HepG2 (cell line): ENCODE data around the gene WTAP. TPM values are rescaled to one million over a fixed set of nuclear protein-coding genes. Genes with fewer than 3 reads are reported as not detected.

Source experiments
- CEBPB ChIP-seq: IDR thresholded peaks from 2 replicates; pipeline ENCODE4 v1.6.1; 2011; ENCODE audit warnings: low read depth, low read length, improper control_type of control experiment, borderline replicate concordance
- CENPX ChIP-seq: sonication (generic); formaldehyde crosslinking; IDR thresholded peaks from 2 replicates; pipeline ENCODE4 v1.9.0; 2021; ENCODE audit warnings: mild to moderate bottlenecking, missing genetic modification reagents, moderate library complexity
- DMTF1 ChIP-seq: sonication (generic); formaldehyde crosslinking; IDR thresholded peaks from 2 replicates; pipeline ENCODE4 v1.4.0; 2020; ENCODE audit warnings: mild to moderate bottlenecking, missing genetic modification reagents
- FLYWCH1 ChIP-seq: sonication (generic); formaldehyde crosslinking; IDR thresholded peaks from 2 replicates; pipeline ENCODE4 v1.8.1; 2023; ENCODE audit warnings: mild to moderate bottlenecking, missing genetic modification reagents
- FOXA3 ChIP-seq: IDR thresholded peaks from 2 replicates; pipeline ENCODE4 v1.6.1; 2016; ENCODE audit warnings: missing genetic modification reagents, missing compliant biosample characterization
- FOXK1 ChIP-seq: sonication (generic); formaldehyde crosslinking; IDR thresholded peaks from 2 replicates; pipeline ENCODE4 v1.4.0; 2020; ENCODE audit warnings: low read depth, missing genetic modification reagents, borderline replicate concordance
- GRHL1 ChIP-seq: sonication (generic); formaldehyde crosslinking; conservative IDR thresholded peaks from 2 replicates; pipeline ENCODE4 v1.8.0; 2022; ENCODE audit warnings: missing genetic modification reagents
- HBP1 ChIP-seq: IDR thresholded peaks from 2 replicates; pipeline ENCODE4 v1.6.1; 2016; ENCODE audit warnings: low read depth, control low read depth
- HDAC2 ChIP-seq: sonication (generic); formaldehyde crosslinking; IDR thresholded peaks from 2 replicates; pipeline ENCODE4 v1.4.0; 2020; ENCODE audit warnings: missing genetic modification reagents
- HNRNPUL1 ChIP-seq: fragments of 200-400 bp; formaldehyde crosslinking; IDR thresholded peaks from 2 replicates; pipeline ENCODE4 v1.6.1; 2017; ENCODE audit warnings: low read depth, mild to moderate bottlenecking, low read length, moderate library complexity
- HOXA5 ChIP-seq: sonication (generic); formaldehyde crosslinking; IDR thresholded peaks from 2 replicates; pipeline ENCODE4 v1.4.0; 2020; ENCODE audit warnings: missing genetic modification reagents
- JDP2 ChIP-seq: sonication (generic); formaldehyde crosslinking; IDR thresholded peaks from 2 replicates; pipeline ENCODE4 v1.8.1; 2022; ENCODE audit warnings: missing genetic modification reagents, borderline replicate concordance
- KLF12 ChIP-seq: sonication (generic); formaldehyde crosslinking; IDR thresholded peaks from 2 replicates; pipeline ENCODE4 v1.4.0; 2020; ENCODE audit warnings: missing genetic modification reagents, borderline replicate concordance
- KMT2A ChIP-seq: sonication (generic); formaldehyde crosslinking; IDR thresholded peaks from 2 replicates; pipeline ENCODE4 v1.4.0; 2020; ENCODE audit warnings: missing genetic modification reagents
- PAWR ChIP-seq: sonication (generic); formaldehyde crosslinking; IDR thresholded peaks from 2 replicates; pipeline ENCODE4 v1.4.0; 2020; ENCODE audit warnings: missing genetic modification reagents, mild to moderate bottlenecking, borderline replicate concordance
- PCBP1 ChIP-seq: fragments of 200-400 bp; formaldehyde crosslinking; IDR thresholded peaks from 2 replicates; pipeline ENCODE4 v1.6.1; 2017; ENCODE audit warnings: mild to moderate bottlenecking, low read depth, low read length, borderline replicate concordance
- POLR2G ChIP-seq: fragments of 200-400 bp; formaldehyde crosslinking; IDR thresholded peaks from 2 replicates; pipeline ENCODE4 v1.6.1; 2018; ENCODE audit warnings: mild to moderate bottlenecking, low read depth, low read length, moderate library complexity
- SPEN ChIP-seq: sonication (generic); formaldehyde crosslinking; IDR thresholded peaks from 2 replicates; pipeline ENCODE4 v1.5.1; 2020; ENCODE audit warnings: low read depth, mild to moderate bottlenecking, missing genetic modification reagents
- TBX3 ChIP-seq: fragments of 450-650 bp; IDR thresholded peaks from 2 replicates; pipeline ENCODE4 v1.6.1; 2017; ENCODE audit warnings: antibody characterized with exemption, mild to moderate bottlenecking, inconsistent platforms, borderline replicate concordance
- U2AF2 ChIP-seq: fragments of 200-400 bp; formaldehyde crosslinking; IDR thresholded peaks from 2 replicates; pipeline ENCODE4 v1.6.1; 2017; ENCODE audit warnings: low read depth, mild to moderate bottlenecking, low read length
- ZNF207 ChIP-seq: fragments of 450-650 bp; IDR thresholded peaks from 2 replicates; pipeline ENCODE4 v1.6.1; 2016; ENCODE audit warnings: antibody characterized with exemption, borderline replicate concordance
- ZNF30 ChIP-seq: sonication (generic); formaldehyde crosslinking; IDR thresholded peaks from 2 replicates; pipeline ENCODE4 v1.5.0; 2020; ENCODE audit warnings: mild to moderate bottlenecking, missing genetic modification reagents
- ZNF720 ChIP-seq: sonication (generic); formaldehyde crosslinking; IDR thresholded peaks from 2 replicates; pipeline ENCODE4 v1.4.0; 2020; ENCODE audit warnings: missing genetic modification reagents
- ZNF780A ChIP-seq: sonication (generic); formaldehyde crosslinking; IDR thresholded peaks from 2 replicates; pipeline ENCODE4 v1.8.0; 2022; ENCODE audit warnings: mild to moderate bottlenecking, missing genetic modification reagents, moderate library complexity
- polyA plus RNA-seq, 8 experiments: library from polyadenylated mRNA; depleted of rRNA in 3 of 8; stranded (reverse) in 7 of 8; unstranded in 1 of 8; fragments of >200 nt; fragmentation: Illumina TruSeq in 4 of 8; extraction: Trizol in 4 of 8; gene quantifications; 2 replicates each; pipeline versions ENCODE4 v1.2.1 to v1.2.3, GENCODE V29; 2011 to 2016; ENCODE audit warnings: low read depth in 4 of 8, missing spikeins in 1 of 8, mixed read lengths in 1 of 8; ENCODE audit not compliant: insufficient read depth in 1 of 8
- total RNA-seq, 5 experiments: library from RNA; depleted of rRNA; stranded (reverse); fragments of >200 nt; fragmentation: Illumina TruSeq; extraction: Trizol; gene quantifications; 2 replicates each; pipeline ENCODE4 v1.2.3, GENCODE V29; 2016; ENCODE audit warnings: low read depth in 1 of 5

WTAP gene
- total and polyA plus RNA-seq, 2 of the 13 experiments (the other 11 are each of a cell fraction or from before 2014, with no cell fraction given): 31.6 to 167 TPM

GRCh38 chr6:159777240-159777904 lies 50.1 kb downstream of the WTAP start (continued):
- TF ChIP-seq DMTF1 (CRISPR knock-in tag) (no peak), POLR2G (peak; percentile 58), PAWR (no peak), HDAC2 (CRISPR knock-in tag) (no peak), U2AF2 (no peak), FOXA3 (CRISPR knock-in tag) (no peak), ZNF780A (CRISPR knock-in tag) (0 out of 2 replicates have a peak, but pooled peaks have one; percentile 27), HNRNPUL1 (no peak), FLYWCH1 (no peak), ZNF207 (no peak), SPEN (no peak), CENPX (CRISPR knock-in tag) (no peak), FOXK1 (CRISPR knock-in tag) (no peak), HOXA5 (CRISPR knock-in tag) (no peak), GRHL1 (no peak), PCBP1 (no peak), HBP1 (CRISPR knock-in tag) (no peak), ZNF30 (CRISPR knock-in tag) (no peak), TBX3 (no peak), KMT2A (CRISPR knock-in tag) (no peak), JDP2 (CRISPR knock-in tag) (no peak), CEBPB (no peak), KLF12 (CRISPR knock-in tag) (no peak), ZNF720 (no peak)
